Colonic mucosa (tissue), 4 donors: ENCODE results near the gene RBMS2. TPM values are rescaled to one million over a fixed set of nuclear protein-coding genes. Genes with fewer than 3 reads are reported as not detected.
"Not testable (repeated sequence)": the region's sequence is repeated elsewhere in the genome, so short reads cannot be mapped to it uniquely, and the experiment has no call there.

Source experiments
- DNase-seq: peaks from one replicate; pipeline ENCODE4 v3.0.0-alpha.2; 2020
- H3K27ac ChIP-seq: fragments of 200-600 bp; one replicate; pipeline ENCODE4 v1.8.0; 2021
- H3K27me3 ChIP-seq: fragments of 200-600 bp; one replicate; pipeline ENCODE4 v1.8.0; 2021
- H3K36me3 ChIP-seq: fragments of 200-600 bp; one replicate; pipeline ENCODE4 v1.8.0; 2021
- H3K4me1 ChIP-seq: fragments of 200-600 bp; one replicate; pipeline ENCODE4 v1.8.0; 2021; ENCODE audit warnings: mild to moderate bottlenecking
- H3K4me3 ChIP-seq: fragments of 200-600 bp; one replicate; pipeline ENCODE4 v1.8.0; 2021
- H3K9ac ChIP-seq, 2 donors: one replicate each; pipeline ENCODE4 v1.7.0; 2013; ENCODE audit warnings: control low read depth in 2 of 2, low read depth in 2 of 2, low read length in 2 of 2
- H3K9me3 ChIP-seq: fragments of 200-600 bp; one replicate; pipeline ENCODE4 v1.8.0; 2021
- intact Hi-C: fragments of 100-400 bp; cut with DNase I; formaldehyde crosslinking; loops from one replicate; pipeline ENCODE4 v1.14.1; 2022
- total RNA-seq, 2 donors: library from RNA; stranded (reverse); fragmentation: NEBNext Ultra II Directional in 1 of 2; extraction: Animal tissue kit (Norgen Biotek cat#: 25700) in 1 of 2; gene quantifications; one replicate each; pipeline ENCODE4 v1.2.1, GENCODE V29; 2021
- TF ChIP-seq, protein P1 (sequence below): fragments of 200-600 bp; IDR thresholded peaks from one replicate; pipeline ENCODE4 v1.8.0; 2022; ENCODE audit warnings: antibody characterized with exemption, mild to moderate bottlenecking
- donor health status: healthy.
- donor health status: DM: no; HTN: no; CAD: no.
- donor health status: DM: no; HTN: no; CAD: no.

The RBMS2 gene
- total RNA-seq, 2 donors from 2014 or later: 16.8 to 42.7 TPM

- no peak overlapping the region for H3K9ac ChIP-seq
- no peaks in the 10 kb centered on the region for H3K27me3 ChIP-seq
- H3K9me3 ChIP-seq: no peaks in the 10 kb centered on the region
- intact Hi-C loops: no loop called here
- H3K27ac ChIP-seq: no peak overlapping the region
- TF ChIP-seq, protein P1, sequence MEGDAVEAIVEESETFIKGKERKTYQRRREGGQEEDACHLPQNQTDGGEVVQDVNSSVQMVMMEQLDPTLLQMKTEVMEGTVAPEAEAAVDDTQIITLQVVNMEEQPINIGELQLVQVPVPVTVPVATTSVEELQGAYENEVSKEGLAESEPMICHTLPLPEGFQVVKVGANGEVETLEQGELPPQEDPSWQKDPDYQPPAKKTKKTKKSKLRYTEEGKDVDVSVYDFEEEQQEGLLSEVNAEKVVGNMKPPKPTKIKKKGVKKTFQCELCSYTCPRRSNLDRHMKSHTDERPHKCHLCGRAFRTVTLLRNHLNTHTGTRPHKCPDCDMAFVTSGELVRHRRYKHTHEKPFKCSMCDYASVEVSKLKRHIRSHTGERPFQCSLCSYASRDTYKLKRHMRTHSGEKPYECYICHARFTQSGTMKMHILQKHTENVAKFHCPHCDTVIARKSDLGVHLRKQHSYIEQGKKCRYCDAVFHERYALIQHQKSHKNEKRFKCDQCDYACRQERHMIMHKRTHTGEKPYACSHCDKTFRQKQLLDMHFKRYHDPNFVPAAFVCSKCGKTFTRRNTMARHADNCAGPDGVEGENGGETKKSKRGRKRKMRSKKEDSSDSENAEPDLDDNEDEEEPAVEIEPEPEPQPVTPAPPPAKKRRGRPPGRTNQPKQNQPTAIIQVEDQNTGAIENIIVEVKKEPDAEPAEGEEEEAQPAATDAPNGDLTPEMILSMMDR: no peak
- DNase-seq: no peak
- H3K4me3 ChIP-seq: no peak overlapping the region
- H3K36me3 ChIP-seq: no peaks in the 10 kb centered on the region
- H3K4me1 ChIP-seq: no peaks in the 10 kb centered on the region
These were observed 52.6 kb downstream of the RBMS2 start for GRCh38 chr12:56574210-56574609.

GRCh38 chr12:56577248-56577647 lies 55.6 kb downstream of the RBMS2 start:
- H3K9ac ChIP-seq, H3K27me3 ChIP-seq, H3K4me3 ChIP-seq, H3K4me1 ChIP-seq, intact Hi-C loops, H3K9me3 ChIP-seq, H3K27ac ChIP-seq, DNase-seq, H3K36me3 ChIP-seq: not testable (repeated sequence)

GRCh38 chr12:56578983-56579546 lies 57.4 kb downstream of the RBMS2 start:
- DNase-seq: no peak
- intact Hi-C loops: no loop called here
- TF ChIP-seq, protein P1: no peak
- H3K27me3 ChIP-seq: no peaks in the 10 kb centered on the region
- H3K4me1 ChIP-seq: no peaks in the 10 kb centered on the region
- H3K4me3 ChIP-seq: no peak overlapping the region
- no peaks in the 10 kb centered on the region for H3K9me3 ChIP-seq
- no peak overlapping the region for H3K9ac ChIP-seq
- H3K27ac ChIP-seq: no peak overlapping the region
- H3K36me3 ChIP-seq: no peaks in the 10 kb centered on the region

DNA sequence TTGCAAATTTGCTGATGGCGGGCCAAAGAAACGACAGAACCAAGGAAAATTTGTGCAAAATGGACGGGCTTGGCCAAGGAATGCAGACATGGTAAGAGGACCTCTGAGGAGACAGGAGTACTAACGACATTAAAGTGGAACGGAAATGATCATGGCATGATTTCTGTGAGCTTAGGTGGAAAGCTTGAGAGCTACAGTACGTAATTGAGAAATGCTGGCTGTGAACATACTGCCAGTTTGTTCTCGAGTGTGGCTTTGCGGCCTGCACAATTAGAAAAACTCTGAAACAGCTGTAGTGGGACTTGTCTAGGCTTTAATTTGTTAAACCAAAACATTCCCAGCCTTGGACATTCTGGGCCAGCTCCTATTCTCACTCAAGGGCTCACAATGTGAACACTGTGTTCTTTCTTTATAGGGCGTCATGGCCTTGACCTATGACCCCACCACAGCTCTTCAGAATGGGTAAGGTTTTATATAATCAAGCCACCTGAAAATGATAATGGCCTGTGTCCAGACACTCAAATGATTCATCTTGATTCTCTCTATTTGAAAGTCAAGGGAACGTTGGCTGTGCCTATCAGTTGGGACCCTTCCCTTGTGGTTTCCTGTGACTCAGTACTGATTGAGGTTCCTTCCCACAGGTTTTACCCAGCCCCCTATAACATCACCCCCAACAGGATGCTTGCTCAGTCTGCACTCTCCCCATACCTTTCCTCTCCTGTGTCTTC lies 60.0 kb downstream of the RBMS2 start:
- Histone ChIP-seq H3K36me3 (no peaks in the 10 kb centered on the region), H3K9me3 (no peaks in the 10 kb centered on the region), H3K27ac (no peak overlapping the region), H3K27me3 (no peaks in the 10 kb centered on the region), H3K9ac (no peak overlapping the region), H3K4me1 (no peaks in the 10 kb centered on the region), H3K4me3 (no peak overlapping the region)
- DNase-seq: no peak
- TF ChIP-seq, protein P1: no peak
- intact Hi-C loops: no loop called here

DNA sequence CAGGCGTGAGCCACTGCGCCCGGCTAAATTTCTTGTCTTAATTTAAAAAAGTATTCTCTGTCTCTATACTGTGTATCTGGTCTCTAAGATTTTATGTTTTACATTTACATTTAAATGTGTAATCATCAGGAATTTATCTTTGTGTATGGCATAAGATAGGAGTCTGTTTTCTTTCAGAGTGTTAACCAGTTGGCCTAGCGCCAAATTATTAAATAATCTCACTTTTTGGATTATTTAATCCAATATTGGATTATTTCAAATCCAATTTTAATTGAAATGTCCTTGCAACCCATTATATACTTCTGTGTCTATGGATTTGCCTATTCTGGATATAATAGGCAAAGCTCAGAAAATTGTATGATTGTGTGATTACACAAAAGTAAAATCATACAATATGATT lies 63.5 kb downstream of the RBMS2 start:
- H3K27me3 ChIP-seq: no peaks in the 10 kb centered on the region
- peaks cover 2% of the 10 kb centered on the region for H3K4me1 ChIP-seq
- TF ChIP-seq, protein P1: no peak
- no peak for DNase-seq
- no peaks in the 10 kb centered on the region for H3K36me3 ChIP-seq
- H3K9ac ChIP-seq: no peak overlapping the region
- H3K4me3 ChIP-seq: no peak overlapping the region
- intact Hi-C loops: no loop called here
- no peaks in the 10 kb centered on the region for H3K9me3 ChIP-seq
- no peak overlapping the region for H3K27ac ChIP-seq

DNA sequence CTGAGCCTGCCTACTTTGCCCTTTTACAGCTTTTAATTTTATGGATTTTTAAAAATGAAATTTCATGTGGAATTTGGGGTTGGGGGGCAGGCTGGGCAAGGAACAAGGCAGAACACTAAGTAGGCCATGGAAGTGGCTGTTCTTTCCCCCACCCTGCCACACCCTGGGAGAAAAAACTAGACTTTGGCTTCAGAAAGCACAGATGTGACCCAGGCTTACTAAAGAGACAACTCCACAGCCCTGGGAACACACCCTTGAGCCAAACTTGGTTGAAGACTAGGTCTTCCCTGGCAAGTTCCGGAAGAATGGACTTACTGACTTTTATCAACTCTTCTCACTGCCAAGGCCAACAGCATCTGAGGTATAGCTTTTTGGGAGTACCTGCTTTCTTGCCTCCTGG lies 68.2 kb downstream of the RBMS2 start:
- DNase-seq: peak; percentile 28

More for the DNA sequence above, 68.2 kb downstream of the RBMS2 start:
- H3K4me3 ChIP-seq: no peak overlapping the region
- H3K4me1 ChIP-seq: peaks cover 3% of the 10 kb centered on the region
- H3K27ac ChIP-seq: no peak overlapping the region
- no peaks in the 10 kb centered on the region for H3K36me3 ChIP-seq
- H3K9ac ChIP-seq: peak overlapping the region in 1 of 2 donors; percentile 55
- TF ChIP-seq, protein P1: no peak
- no peaks in the 10 kb centered on the region for H3K9me3 ChIP-seq
- no peaks in the 10 kb centered on the region for H3K27me3 ChIP-seq
- intact Hi-C loops: no loop called here
